ENCODE data around the gene ZFR2.
"Not testable (repeated sequence)": the region's sequence is repeated elsewhere in the genome, so short reads cannot be mapped to it uniquely, and the experiment has no call there.

ZFR2 gene

DNA sequence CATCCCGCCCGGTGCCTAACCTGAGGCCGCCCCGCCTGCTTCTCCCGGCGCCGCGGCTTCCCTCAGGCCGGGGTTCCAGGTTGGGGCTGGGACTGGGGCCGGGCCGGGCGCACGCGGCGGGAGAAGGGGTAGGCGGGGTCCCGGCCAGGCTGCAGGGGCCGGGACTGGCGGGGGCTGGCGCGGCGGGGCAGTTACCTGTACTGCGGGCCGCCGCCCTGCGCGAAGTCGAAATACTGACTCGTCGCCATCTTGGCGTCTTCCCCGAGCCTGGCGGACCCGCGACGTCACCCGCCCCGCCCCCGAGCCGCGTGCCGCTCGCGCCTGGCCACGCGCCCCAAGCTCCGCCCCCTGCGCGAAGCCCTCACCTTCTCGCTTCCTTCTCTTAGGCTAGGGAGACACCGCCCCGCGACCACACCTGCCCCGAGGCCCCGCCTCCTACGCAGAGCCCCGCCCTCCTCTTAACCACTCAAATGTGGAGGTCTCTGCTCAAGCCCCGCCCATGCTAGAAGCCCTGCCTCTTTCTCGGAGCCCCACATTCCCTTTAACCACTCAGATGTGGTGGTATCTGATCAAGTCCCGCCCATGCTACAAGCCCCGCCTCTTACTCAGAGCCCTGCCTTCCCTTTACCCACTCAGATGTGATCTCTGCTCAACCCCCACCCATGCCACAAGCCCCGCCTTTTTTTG, at the start of gene ZFR2:
ZFR2 (minus strand) TSS at position 269 of the 687 bp plus-strand sequence; CDS start at position 248, 21 bp downstream.
- peak; percentile 19 for DNase-seq (ENCODE audit: low read depth)

DNA sequence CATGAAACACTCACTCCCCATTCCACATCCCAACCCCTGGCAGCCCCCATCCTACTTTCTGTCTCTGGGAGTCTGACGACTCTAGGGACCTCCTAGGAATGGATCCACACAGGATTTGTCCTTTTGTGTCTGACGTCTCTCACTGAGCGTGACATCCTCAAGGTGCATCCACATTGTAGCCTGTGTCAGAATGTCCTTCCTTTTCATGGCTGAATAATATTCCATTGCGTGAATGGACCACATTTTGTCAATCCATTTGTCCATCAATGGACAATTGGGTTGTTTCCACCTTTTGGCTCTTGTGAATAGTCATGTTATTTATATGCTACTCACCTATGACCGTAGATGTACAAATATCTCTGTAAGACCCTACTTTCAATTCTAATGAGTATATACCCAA, 47.2 kb upstream of the ZFR2 start:
- DNase-seq (ENCODE audit: low read depth) = no peak

- DNase-seq (ENCODE audit: low read depth) = no peak
Observed at GRCh38 chr19:3914199-3914598, 45.4 kb upstream of the ZFR2 start.

GRCh38 chr19:3910105-3910504, 41.3 kb upstream of the ZFR2 start:
- no peak for DNase-seq (ENCODE audit: low read depth)

- DNase-seq (ENCODE audit: low read depth) = no peak
Observed at GRCh38 chr19:3908266-3909054, 39.6 kb upstream of the ZFR2 start.

- no peak for DNase-seq (ENCODE audit: low read depth)
Observed at GRCh38 chr19:3907626-3908265, 38.9 kb upstream of the ZFR2 start.

GRCh38 chr19:3904233-3904632, 35.4 kb upstream of the ZFR2 start:
- no peak for DNase-seq (ENCODE audit: low read depth)

DNA sequence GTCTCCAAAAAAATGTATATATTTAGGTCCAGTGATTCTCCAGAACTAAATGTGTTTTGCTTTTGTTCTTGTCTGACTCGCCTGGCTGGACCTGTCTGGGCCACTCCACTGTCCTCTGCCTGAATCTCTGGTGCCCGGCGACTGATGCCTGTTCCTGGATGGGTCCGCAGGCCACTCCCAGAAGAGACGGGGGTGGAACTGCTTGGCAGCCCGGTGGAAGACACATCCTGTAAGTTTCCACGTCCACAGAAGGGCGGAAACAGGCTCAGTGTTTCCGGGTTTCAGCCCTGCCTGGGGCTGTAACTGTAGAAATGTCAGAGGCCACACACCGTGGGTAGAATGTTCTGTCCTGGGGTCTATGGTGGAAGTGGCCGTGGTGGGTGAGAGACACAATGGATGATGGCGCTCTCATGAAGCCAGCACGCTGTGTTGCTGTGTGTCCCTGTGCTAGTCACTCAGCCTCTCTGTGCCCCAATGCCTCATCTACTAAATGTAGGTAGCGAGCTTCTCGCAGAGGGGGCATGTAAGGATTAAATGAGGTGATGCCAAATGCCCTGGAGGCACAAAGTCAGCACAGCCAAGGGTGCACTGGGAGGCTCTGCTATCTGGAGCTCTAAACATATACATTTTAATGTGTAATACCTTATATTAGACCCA, 33.6 kb upstream of the ZFR2 start:
- DNase-seq (ENCODE audit: low read depth) = no peak

DNA sequence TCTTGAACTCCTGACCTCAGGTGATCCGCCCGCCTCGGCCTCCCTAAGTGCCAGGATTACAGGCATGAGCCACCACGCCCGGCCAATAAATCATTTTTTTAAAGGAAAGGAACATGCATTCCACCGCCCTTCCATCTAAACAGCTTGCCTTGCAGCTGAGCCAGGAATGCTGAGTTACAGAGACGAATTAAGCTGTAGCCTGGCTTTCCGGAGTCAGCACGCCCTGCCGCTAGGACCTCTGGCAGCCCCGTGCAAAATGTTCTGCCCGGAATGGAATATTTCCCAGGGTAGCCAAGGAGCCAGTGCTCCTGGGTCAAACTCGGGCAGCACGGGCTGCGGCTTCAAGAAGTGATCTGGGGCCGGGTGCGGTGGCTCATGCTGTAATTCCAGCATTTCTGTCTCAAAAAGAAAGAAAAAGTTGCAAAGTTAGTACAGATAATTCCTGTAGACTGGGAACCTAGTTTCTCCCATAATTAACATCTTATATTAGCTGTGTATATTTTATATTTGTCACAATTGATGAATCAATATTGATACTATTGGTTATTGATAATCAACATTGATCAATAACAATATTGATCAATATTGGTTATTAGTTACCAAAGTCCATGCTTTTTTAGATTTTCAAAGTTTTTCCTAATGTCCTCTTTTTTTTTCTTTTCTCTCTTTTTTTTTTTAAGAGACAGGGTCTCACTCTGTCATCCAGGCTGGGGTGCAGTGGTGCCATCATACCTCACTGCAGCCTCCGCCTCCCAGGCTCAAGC, 30.9 kb upstream of the ZFR2 start:
- DNase-seq (ENCODE audit: low read depth) = no peak

GRCh38 chr19:3898426-3898825, 29.6 kb upstream of the ZFR2 start:
- no peak for DNase-seq (ENCODE audit: low read depth)

- DNase-seq (ENCODE audit: low read depth) = no peak
Observed at GRCh38 chr19:3897936-3898335, 29.1 kb upstream of the ZFR2 start.

DNA sequence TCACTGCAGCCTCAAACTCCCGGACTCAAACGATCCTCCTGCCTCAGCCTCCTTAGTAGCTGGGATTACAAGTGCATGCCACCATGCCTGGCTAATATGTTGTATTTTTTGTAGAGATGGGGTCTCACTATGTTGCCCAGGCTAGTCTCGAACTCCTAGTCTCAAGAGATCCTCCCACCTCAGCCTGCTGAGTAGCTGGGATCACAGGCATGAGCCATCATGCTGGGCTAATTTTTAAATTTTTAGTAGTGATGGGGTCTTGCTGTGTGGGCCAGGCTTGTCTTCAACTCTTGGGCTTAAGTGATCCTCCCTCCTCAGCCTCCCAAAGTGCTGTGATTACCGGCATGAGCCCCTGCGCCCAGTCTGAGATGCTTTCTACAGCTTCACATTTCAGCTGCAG, 26.9 kb upstream of the ZFR2 start:
- no peak for DNase-seq (ENCODE audit: low read depth)

DNA sequence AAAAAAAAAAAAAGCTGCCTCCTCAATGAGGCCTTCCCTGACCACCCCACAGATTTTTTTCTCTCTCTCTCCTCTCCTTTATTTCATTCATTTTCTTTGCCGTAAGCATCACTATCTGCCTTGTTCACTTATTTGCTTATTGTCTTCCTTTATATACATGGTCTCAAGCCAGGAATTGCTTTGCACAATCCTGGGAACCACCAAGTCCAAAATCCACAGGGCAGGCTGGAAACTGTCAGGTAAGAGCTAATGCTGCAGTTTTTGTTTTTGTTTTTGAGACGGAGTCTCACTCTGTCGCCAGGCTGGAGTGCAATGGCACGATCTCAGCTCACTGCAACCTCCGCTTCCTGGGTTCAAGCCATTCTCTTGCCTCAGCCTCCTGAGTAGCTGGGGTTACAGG, 26.1 kb upstream of the ZFR2 start:
- DNase-seq (ENCODE audit: low read depth) = not testable (repeated sequence)

GRCh38 chr19:3893509-3894179, 24.8 kb upstream of the ZFR2 start:
- DNase-seq (ENCODE audit: low read depth) = no peak

GRCh38 chr19:3890591-3890990, 21.8 kb upstream of the ZFR2 start:
- DNase-seq (ENCODE audit: low read depth) = no peak

DNA sequence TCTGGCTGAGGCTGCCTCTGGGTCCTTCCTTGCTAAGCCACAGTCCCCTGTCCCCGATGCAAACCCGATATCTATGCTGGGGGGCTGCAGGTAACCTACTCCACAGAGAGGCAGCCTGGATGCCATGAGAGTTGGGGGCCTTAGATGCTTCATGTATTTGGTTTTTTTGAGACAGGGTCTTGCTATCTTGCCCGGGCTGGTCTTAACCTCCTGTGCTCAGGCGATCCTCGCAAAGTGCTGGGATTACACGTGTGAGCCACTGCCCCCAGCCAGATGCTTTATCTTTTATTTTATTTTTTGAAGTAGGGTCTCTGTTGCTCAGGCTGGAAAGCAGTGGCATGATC, 13.2 kb upstream of the ZFR2 start:
- DNase-seq (ENCODE audit: low read depth) = no peak

DNA sequence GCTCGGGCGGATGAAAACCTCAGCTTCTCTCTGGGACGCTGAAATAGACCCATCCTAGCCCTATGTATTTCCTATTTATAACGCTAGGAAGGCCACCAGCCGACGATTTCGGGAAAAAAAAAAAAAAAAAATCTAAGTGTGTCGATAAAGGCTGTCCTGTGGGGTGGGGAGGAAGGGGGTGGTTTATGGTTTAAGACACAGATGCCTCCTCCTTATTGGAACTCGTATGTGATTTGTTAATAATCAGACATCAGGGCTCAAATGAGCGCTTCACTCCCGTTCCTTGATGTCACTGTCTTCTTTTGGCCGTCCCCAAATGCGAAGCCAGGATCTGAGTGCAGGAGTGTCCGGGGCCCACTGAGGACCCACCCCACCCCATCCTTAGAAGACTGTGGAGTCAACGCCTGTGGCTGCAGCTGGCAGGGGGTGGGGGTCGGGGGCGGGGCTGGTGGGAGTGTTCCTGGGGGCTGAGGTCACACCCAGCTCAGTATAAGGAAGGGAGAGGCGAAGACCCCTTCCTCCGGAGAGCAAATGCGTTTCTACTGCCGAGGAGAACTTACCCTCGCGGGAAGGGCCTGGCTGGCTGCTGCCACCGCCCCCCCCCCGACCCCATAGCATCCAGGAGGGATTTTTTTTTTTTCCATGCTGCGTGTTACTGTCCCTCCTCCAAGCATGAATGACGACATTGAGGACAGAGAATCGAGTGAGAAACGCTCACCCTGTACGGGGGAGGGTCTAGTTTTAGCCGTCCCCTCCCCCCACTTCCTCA, 12.6 kb upstream of the ZFR2 start:
- DNase-seq (ENCODE audit: low read depth) = no peak

DNA sequence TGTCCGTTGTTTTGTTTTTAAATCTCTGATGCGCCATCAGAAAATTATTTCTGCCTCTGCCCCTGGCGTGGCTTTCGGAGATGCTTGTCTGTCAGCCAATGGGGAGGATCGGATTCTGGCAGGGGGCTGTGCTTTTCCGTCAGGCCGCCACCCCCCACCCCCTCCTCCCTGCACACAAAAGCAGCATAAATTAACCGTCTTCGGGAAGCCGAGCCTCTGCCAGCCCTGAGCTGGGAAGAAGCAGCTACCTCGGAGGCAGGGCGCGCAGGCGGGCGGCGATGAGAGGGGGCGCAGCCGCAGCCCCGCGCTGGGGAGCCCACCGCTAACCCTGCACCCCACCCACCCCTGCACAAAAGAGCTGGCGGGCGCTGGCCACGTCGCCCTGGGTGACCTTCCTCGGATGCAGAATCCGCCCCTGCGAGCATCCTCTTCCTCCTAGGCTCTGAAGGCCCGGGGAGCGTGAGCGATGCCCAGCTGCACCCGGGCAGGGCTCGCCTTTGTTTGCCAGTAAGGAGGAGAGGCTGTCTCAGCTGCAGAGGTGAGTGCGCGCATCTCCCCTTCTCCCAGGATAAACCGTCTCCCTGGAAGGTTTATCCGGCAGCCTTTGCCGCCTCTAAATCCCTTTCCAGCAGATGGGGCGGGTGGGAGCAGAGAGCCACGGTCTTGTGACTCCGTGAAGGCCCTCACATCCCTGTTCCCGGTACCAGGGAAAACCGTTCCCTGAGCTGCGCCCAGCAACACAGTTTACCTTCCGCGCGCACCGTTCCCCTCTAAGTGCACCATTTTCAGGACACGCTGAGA, 11.8 kb upstream of the ZFR2 start, which contains the start of gene ATCAY:
ATCAY (plus strand) TSS at position 215 of the 801 bp plus-strand sequence. CDS start 5,083 bp downstream, outside the sequence.
- no peak for DNase-seq (ENCODE audit: low read depth)

GRCh38 chr19:3879656-3880055, 10.8 kb upstream of the ZFR2 start:
- DNase-seq (ENCODE audit: low read depth) = no peak

GRCh38 chr19:3874695-3875094, 5.9 kb upstream of the ZFR2 start:
- not testable (repeated sequence) for DNase-seq (ENCODE audit: low read depth)

All from stimulated activated CD4-positive, alpha-beta T cell treated with anti-CD3 and anti-CD28 coated beads, Interleukin-2, amount 100 ng/mL, for 4 hours (primary cell).